OCI-LY7 (cell line): ENCODE data around the gene TMEM41B. TPM values are rescaled to one million over a fixed set of nuclear protein-coding genes. Genes with fewer than 3 reads are reported as not detected.

Experiments
- BruUV-seq: library from RNA; stranded (reverse); fragments of 400-500 nt; replicated peaks from 2 replicates; lab custom pipeline; 2021; lab: Mats Ljungman, UMichigan
- CTCF ChIA-PET: fragments of 300-600 bp; sonication (Branson Sonifier 250); formaldehyde crosslinking; loops from one replicate; lab custom pipeline; 2022; ENCODE audit warnings: antibody characterized with exemption; ENCODE audit not compliant: unreplicated experiment; lab: Charles Lee
- POLR2A ChIA-PET: fragments of 300-600 bp; sonication (Branson Sonifier 250); formaldehyde crosslinking; loops from one replicate; lab custom pipeline; 2022; ENCODE audit warnings: antibody characterized with exemption; lab: Charles Lee
- DNase-seq: peaks from one replicate; pipeline ENCODE4 v3.0.0-alpha.2; 2015; ENCODE audit warnings: low spot score
- H2AFZ ChIP-seq: fragments of 200-600 bp; sonication (generic), shearing (Covaris generic); 2 replicates; pipeline ENCODE4 v1.6.1; 2014; ENCODE audit warnings: mild to moderate bottlenecking, antibody characterized with exemption, low read length, moderate library complexity
- H3K27ac ChIP-seq: fragments of 200-600 bp; sonication (generic); 2 replicates; pipeline ENCODE4 v1.5.1; 2014; ENCODE audit warnings: mixed run types, low read depth, mild to moderate bottlenecking, moderate library complexity, low read length, inconsistent platforms; ENCODE audit not compliant: poor library complexity, severe bottlenecking
- H3K36me3 ChIP-seq: fragments of 200-600 bp; sonication (generic); 2 replicates; pipeline ENCODE4 v1.6.1; 2014; ENCODE audit warnings: mild to moderate bottlenecking, antibody characterized with exemption, low read length, moderate library complexity, mixed read lengths; ENCODE audit not compliant: insufficient read depth
- H3K4me1 ChIP-seq: fragments of 200-600 bp; sonication (generic); 2 replicates; pipeline ENCODE4 v1.5.1; 2014; ENCODE audit warnings: mild to moderate bottlenecking, low read length; ENCODE audit not compliant: insufficient read depth, poor library complexity, severe bottlenecking
- H3K4me2 ChIP-seq: fragments of 200-600 bp; sonication (generic); 2 replicates; pipeline ENCODE4 v1.6.1; 2014; ENCODE audit warnings: mild to moderate bottlenecking, low read length
- H3K4me3 ChIP-seq: fragments of 200-600 bp; sonication (generic); 2 replicates; pipeline ENCODE4 v1.5.1; 2014; ENCODE audit warnings: mild to moderate bottlenecking, low read depth, low read length; ENCODE audit not compliant: poor library complexity, severe bottlenecking
- H3K79me2 ChIP-seq: fragments of 200-600 bp; sonication (generic); 2 replicates; pipeline ENCODE4 v1.6.1; 2016; ENCODE audit warnings: low read depth, mild to moderate bottlenecking, low read length, moderate library complexity, mixed read lengths; ENCODE audit not compliant: insufficient read depth
- H3K9me2 ChIP-seq: fragments of 200-600 bp; sonication (generic); 2 replicates; pipeline ENCODE4 v1.6.1; 2016; ENCODE audit warnings: mild to moderate bottlenecking, low read length, mixed read lengths; ENCODE audit not compliant: insufficient read depth
- H3K9me3 ChIP-seq: fragments of 200-600 bp; sonication (generic); 2 replicates; pipeline ENCODE4 v1.6.1; 2014; ENCODE audit warnings: mild to moderate bottlenecking, mixed run types, low read length, mixed read lengths
- H4K20me1 ChIP-seq: fragments of 200-600 bp; sonication (generic); 2 replicates; pipeline ENCODE4 v1.6.1; 2014; ENCODE audit warnings: mild to moderate bottlenecking, antibody characterized with exemption, low read length, moderate library complexity, mixed read lengths; ENCODE audit not compliant: insufficient read depth
- CTCF ChIP-seq: fragments of 200-600 bp; sonication (generic); conservative IDR thresholded peaks from 2 replicates; pipeline ENCODE4 v1.5.1; 2014; ENCODE audit warnings: mild to moderate bottlenecking, antibody characterized with exemption, low read length, moderate library complexity, mixed read lengths
- EZH2phosphoT487 ChIP-seq: fragments of 200-600 bp; sonication (generic); IDR thresholded peaks from 2 replicates; pipeline ENCODE4 v1.6.1; 2018; ENCODE audit warnings: low read depth, borderline replicate concordance, mild to moderate bottlenecking, mixed run types, antibody characterized with exemption, low read length, moderate library complexity, mixed read lengths
- intact Hi-C: fragments of 100-400 bp; cut with micrococcal nuclease; formaldehyde crosslinking; loops from one replicate; pipeline ENCODE4 v1.10.0; 2022; ENCODE audit not compliant: unreplicated experiment
- small RNA-seq: library from RNA; depleted of rRNA; stranded (forward); fragments of <200 nt; gene quantifications from one replicate; pipeline ENCODE3, GENCODE V24; 2014
- total RNA-seq, 2 experiments: library from RNA; depleted of rRNA in 1 of 2; stranded (reverse); fragments of >200 nt in 1 of 2; shearing (Covaris generic) in 1 of 2; gene quantifications; 2 replicates each; pipeline ENCODE4 v1.2.3, GENCODE V29; 2014 to 2022

The TMEM41B gene
- total RNA-seq, 2 experiments from 2014 or later: 44.3 to 46.9 TPM

- POLR2A ChIA-PET: no interaction called here
- CTCF ChIA-PET: no interaction called here
- no peak overlapping the region for H2AFZ ChIP-seq
- DNase-seq: no peak
- no peaks in the 10 kb centered on the region for H3K36me3 ChIP-seq
- TF ChIP-seq EZH2phosphoT487 (no peak), CTCF (no peak)
- no TSS peak for BruUV-seq
- no peaks in the 10 kb centered on the region for H3K79me2 ChIP-seq
- H3K4me1 ChIP-seq: no peaks in the 10 kb centered on the region
- no peak overlapping the region for H3K4me3 ChIP-seq
- H3K4me2 ChIP-seq: no peak overlapping the region
- H3K27ac ChIP-seq: no peak overlapping the region
- H3K9me2 ChIP-seq: no peaks in the 10 kb centered on the region
- intact Hi-C loops: no loop called here
- H4K20me1 ChIP-seq: no peaks in the 10 kb centered on the region
- no peaks in the 10 kb centered on the region for H3K9me3 ChIP-seq
Observed at GRCh38 chr11:9232482-9232881, 81.9 kb downstream of the TMEM41B start.

GRCh38 chr11:9231848-9232177 lies 82.6 kb downstream of the TMEM41B start:
- DNase-seq: no peak
- no peak overlapping the region for H3K4me3 ChIP-seq
- no peaks in the 10 kb centered on the region for H4K20me1 ChIP-seq
- CTCF ChIA-PET: no interaction called here
- intact Hi-C loops: no loop called here
- H3K27ac ChIP-seq: no peak overlapping the region
- no peak for TF ChIP-seq CTCF
- TF ChIP-seq EZH2phosphoT487: no peak
- H2AFZ ChIP-seq: no peak overlapping the region
- H3K9me2 ChIP-seq: no peaks in the 10 kb centered on the region
- no peak overlapping the region for H3K4me2 ChIP-seq
- POLR2A ChIA-PET: interaction anchor here (0.6 to 0.8 kb wide), 3 partner anchors 51 to 422 kb away, joined by 3 to 4 read pairs (median 3); a partner anchor contains a TSS
- BruUV-seq: no TSS peak
- no peaks in the 10 kb centered on the region for H3K79me2 ChIP-seq
- H3K36me3 ChIP-seq: no peaks in the 10 kb centered on the region
- no peaks in the 10 kb centered on the region for H3K4me1 ChIP-seq
- H3K9me3 ChIP-seq: no peaks in the 10 kb centered on the region

Small RNA genes within 50 kb of the gene (small RNA-seq; reads per million reads assigned to genes)
- not detected for gene RF00017

Other genes with a start within 250 kb of the TMEM41B start
- gene SCUBE2, start 223.0 kb downstream of the TMEM41B start, total RNA-seq (2014; rRNA removed; shearing (Covaris generic)): not detected in 2 replicates
- gene SCUBE2, start 223.0 kb downstream of the TMEM41B start, total RNA-seq (2022): not detected in 2 replicates
- 8.3 and 10.5 TPM in 2 replicates for gene DENND5A, start 49.2 kb downstream of the TMEM41B start, total RNA-seq (2014; rRNA removed; shearing (Covaris generic))
- gene DENND5A, start 49.2 kb downstream of the TMEM41B start, total RNA-seq (2022): 4.0 and 5.1 TPM in 2 replicates
- gene IPO7, start 70.1 kb upstream of the TMEM41B start, total RNA-seq (2014; rRNA removed; shearing (Covaris generic)): 88.3 and 120 TPM in 2 replicates
- gene IPO7, start 70.1 kb upstream of the TMEM41B start, total RNA-seq (2022): 150 and 160 TPM in 2 replicates
- gene ZNF143, start 146.4 kb upstream of the TMEM41B start, total RNA-seq (2014; rRNA removed; shearing (Covaris generic)): 25.0 and 36.2 TPM in 2 replicates
- 22.9 and 28.4 TPM in 2 replicates for gene ZNF143, start 146.4 kb upstream of the TMEM41B start, total RNA-seq (2022)